Mononuclear cell (primary cell): ENCODE measurements around the gene CNIH1. TPM values are rescaled to one million over a fixed set of nuclear protein-coding genes. Genes with fewer than 3 reads are reported as not detected.
"Not testable (repeated sequence)": the region's sequence is repeated elsewhere in the genome, so short reads cannot be mapped to it uniquely, and the experiment has no call there.

Experiments
- H3K27me3 ChIP-seq: 2 replicates; pipeline ENCODE4 v1.6.0; 2011; ENCODE audit warnings: low read length, control low read depth; ENCODE audit not compliant: insufficient read depth
- H3K4me1 ChIP-seq: 2 replicates; pipeline ENCODE4 v1.5.1; 2011; ENCODE audit warnings: mild to moderate bottlenecking, low read length, control low read depth; ENCODE audit not compliant: insufficient read depth
- H3K4me3 ChIP-seq: 2 replicates; pipeline ENCODE4 v1.5.1; 2011; ENCODE audit warnings: mild to moderate bottlenecking, low read length, moderate library complexity
- H3K9me3 ChIP-seq: 2 replicates; pipeline ENCODE4 v1.5.1; 2011; ENCODE audit warnings: low read depth, mild to moderate bottlenecking, control low read depth, low read length
- total RNA-seq: library from RNA; depleted of rRNA; stranded (reverse); fragments of >200 nt; gene quantifications from one replicate; pipeline ENCODE4 v1.2.3, GENCODE V29; 2012

The CNIH1 gene
- total RNA-seq, 1 donor, result 108 TPM

- H3K4me1 ChIP-seq, result no peaks in the 10 kb centered on the region
- no peaks in the 10 kb centered on the region for H3K27me3 ChIP-seq
- no peaks in the 10 kb centered on the region for H3K9me3 ChIP-seq
- H3K4me3 ChIP-seq, result no peak overlapping the region
Measured at GRCh38 chr14:54425537-54426274, 15.5 kb downstream of the CNIH1 start.

- no peak overlapping the region for H3K4me3 ChIP-seq
- no peaks in the 10 kb centered on the region for H3K9me3 ChIP-seq
- H3K4me1 ChIP-seq, result no peaks in the 10 kb centered on the region
- no peaks in the 10 kb centered on the region for H3K27me3 ChIP-seq
Measured at GRCh38 chr14:54425068-54425467, 16.1 kb downstream of the CNIH1 start.

GRCh38 chr14:54424479-54424901 lies 16.7 kb downstream of the CNIH1 start:
- Histone ChIP-seq H3K4me1 (no peaks in the 10 kb centered on the region), H3K27me3 (no peaks in the 10 kb centered on the region), H3K4me3 (no peak overlapping the region), H3K9me3 (no peaks in the 10 kb centered on the region)

GRCh38 chr14:54423991-54424390 lies 17.2 kb downstream of the CNIH1 start:
- Histone ChIP-seq H3K9me3 (no peaks in the 10 kb centered on the region), H3K4me3 (no peak overlapping the region), H3K27me3 (no peaks in the 10 kb centered on the region), H3K4me1 (no peaks in the 10 kb centered on the region)

- Histone ChIP-seq H3K27me3 (no peaks in the 10 kb centered on the region), H3K9me3 (no peaks in the 10 kb centered on the region), H3K4me1 (no peaks in the 10 kb centered on the region)
Measured at GRCh38 chr14:54420478-54421142, 20.6 kb downstream of the CNIH1 start.

GRCh38 chr14:54411371-54411770 lies 29.8 kb downstream of the CNIH1 start:
- no peaks in the 10 kb centered on the region for H3K4me1 ChIP-seq
- H3K4me3 ChIP-seq, result no peak overlapping the region
- H3K9me3 ChIP-seq, result no peaks in the 10 kb centered on the region
- H3K27me3 ChIP-seq, result no peaks in the 10 kb centered on the region

More at GRCh38 chr14:54420478-54421142, 20.6 kb downstream of the CNIH1 start:
- no peak overlapping the region for H3K4me3 ChIP-seq

GRCh38 chr14:54410215-54410614 lies 31.0 kb downstream of the CNIH1 start:
- Histone ChIP-seq H3K4me3 (no peak overlapping the region), H3K27me3 (no peaks in the 10 kb centered on the region), H3K4me1 (no peaks in the 10 kb centered on the region), H3K9me3 (no peaks in the 10 kb centered on the region)

GRCh38 chr14:54403401-54404005 lies 37.7 kb downstream of the CNIH1 start:
- not testable (repeated sequence) for H3K4me1 ChIP-seq, H3K4me3 ChIP-seq, H3K27me3 ChIP-seq, H3K9me3 ChIP-seq

GRCh38 chr14:54399560-54399959 lies 41.6 kb downstream of the CNIH1 start:
- H3K27me3 ChIP-seq, result no peaks in the 10 kb centered on the region
- H3K9me3 ChIP-seq, result no peaks in the 10 kb centered on the region
- peaks cover 27% of the 10 kb centered on the region for H3K4me1 ChIP-seq
- no peak overlapping the region for H3K4me3 ChIP-seq

GRCh38 chr14:54396493-54397335 lies 44.5 kb downstream of the CNIH1 start, which contains the start of gene CDKN3:
Gene CDKN3, plus strand, starts transcription at chr14:54397007. Its CDS starts 62 bp downstream, at chr14:54397069.
- Histone ChIP-seq H3K4me1 (peaks cover 27% of the 10 kb centered on the region), H3K4me3 (peak within 1 kb of the TSS; percentile 69), H3K9me3 (no peaks in the 10 kb centered on the region), H3K27me3 (no peaks in the 10 kb centered on the region)

GRCh38 chr14:54396183-54396492 lies 45.0 kb downstream of the CNIH1 start:
- H3K27me3 ChIP-seq, result no peaks in the 10 kb centered on the region
- peaks cover 27% of the 10 kb centered on the region for H3K4me1 ChIP-seq
- H3K4me3 ChIP-seq, result peak overlapping the region; percentile 69
- no peaks in the 10 kb centered on the region for H3K9me3 ChIP-seq

- H3K9me3 ChIP-seq, result no peaks in the 10 kb centered on the region
- H3K4me3 ChIP-seq, result no peak overlapping the region
- no peaks in the 10 kb centered on the region for H3K27me3 ChIP-seq
- peaks cover 27% of the 10 kb centered on the region for H3K4me1 ChIP-seq
Measured at GRCh38 chr14:54395716-54396115, 45.5 kb downstream of the CNIH1 start.

GRCh38 chr14:54395284-54395683 lies 45.9 kb downstream of the CNIH1 start:
- Histone ChIP-seq H3K4me1 (peaks cover 27% of the 10 kb centered on the region), H3K27me3 (no peaks in the 10 kb centered on the region)

GRCh38 chr14:54394596-54394995 lies 46.6 kb downstream of the CNIH1 start:
- H3K9me3 ChIP-seq, result no peaks in the 10 kb centered on the region
- no peaks in the 10 kb centered on the region for H3K27me3 ChIP-seq
- H3K4me1 ChIP-seq, result peaks cover 27% of the 10 kb centered on the region
- H3K4me3 ChIP-seq, result no peak overlapping the region

More at GRCh38 chr14:54395284-54395683, 45.9 kb downstream of the CNIH1 start:
- Histone ChIP-seq H3K9me3 (no peaks in the 10 kb centered on the region), H3K4me3 (no peak overlapping the region)
